ENCODE results near the gene NDUFA13.

The NDUFA13 gene

GRCh38 chr19:19534556-19535265, 18.7 kb downstream of the NDUFA13 start:
- no peak for DNase-seq

DNA sequence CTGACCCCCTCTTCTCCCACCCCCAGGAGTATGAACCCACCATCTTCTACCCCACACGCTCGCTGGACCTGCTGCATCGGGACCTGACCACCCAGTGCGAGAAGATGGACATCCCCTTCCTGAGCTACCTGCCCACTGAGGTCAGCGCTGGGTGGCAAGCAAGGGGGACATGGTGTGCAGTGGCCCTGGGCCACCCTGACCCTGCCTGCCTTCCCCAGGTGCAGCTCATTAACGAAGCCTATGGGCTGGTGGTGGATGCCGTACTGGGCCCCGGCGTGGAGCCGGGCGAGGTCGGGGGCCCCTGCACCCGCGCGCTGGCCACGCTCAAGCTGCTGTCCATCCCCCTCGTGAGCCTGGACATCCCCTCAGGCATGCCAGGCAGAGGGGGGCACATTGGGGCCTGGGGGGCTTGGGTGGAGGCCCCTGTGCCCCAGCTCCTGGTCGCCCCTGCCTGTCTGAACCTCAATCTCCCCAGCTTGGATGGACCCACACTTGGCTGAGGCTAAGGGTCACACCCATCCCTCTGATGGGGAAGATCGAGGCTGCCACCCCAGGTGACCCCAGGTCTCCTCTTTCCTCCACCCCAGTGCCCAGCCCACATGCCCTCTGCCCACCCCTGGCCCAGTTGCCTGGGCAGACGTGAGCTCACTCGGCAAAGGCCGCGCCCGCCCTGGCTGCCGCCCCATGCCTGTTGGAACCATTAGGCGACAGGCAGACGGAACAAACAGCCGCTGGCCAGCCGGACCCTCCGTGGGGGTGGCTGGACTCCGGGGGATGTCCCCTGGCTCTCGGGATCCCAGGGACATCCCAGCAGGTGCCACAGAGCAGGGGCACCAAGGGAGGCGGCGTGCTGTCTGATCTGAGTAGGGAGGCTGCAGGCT, 19.5 kb downstream of the NDUFA13 start:
- no peak for DNase-seq

- DNase-seq = no peak
These were observed 21.3 kb downstream of the NDUFA13 start for GRCh38 chr19:19537075-19538048.

DNA sequence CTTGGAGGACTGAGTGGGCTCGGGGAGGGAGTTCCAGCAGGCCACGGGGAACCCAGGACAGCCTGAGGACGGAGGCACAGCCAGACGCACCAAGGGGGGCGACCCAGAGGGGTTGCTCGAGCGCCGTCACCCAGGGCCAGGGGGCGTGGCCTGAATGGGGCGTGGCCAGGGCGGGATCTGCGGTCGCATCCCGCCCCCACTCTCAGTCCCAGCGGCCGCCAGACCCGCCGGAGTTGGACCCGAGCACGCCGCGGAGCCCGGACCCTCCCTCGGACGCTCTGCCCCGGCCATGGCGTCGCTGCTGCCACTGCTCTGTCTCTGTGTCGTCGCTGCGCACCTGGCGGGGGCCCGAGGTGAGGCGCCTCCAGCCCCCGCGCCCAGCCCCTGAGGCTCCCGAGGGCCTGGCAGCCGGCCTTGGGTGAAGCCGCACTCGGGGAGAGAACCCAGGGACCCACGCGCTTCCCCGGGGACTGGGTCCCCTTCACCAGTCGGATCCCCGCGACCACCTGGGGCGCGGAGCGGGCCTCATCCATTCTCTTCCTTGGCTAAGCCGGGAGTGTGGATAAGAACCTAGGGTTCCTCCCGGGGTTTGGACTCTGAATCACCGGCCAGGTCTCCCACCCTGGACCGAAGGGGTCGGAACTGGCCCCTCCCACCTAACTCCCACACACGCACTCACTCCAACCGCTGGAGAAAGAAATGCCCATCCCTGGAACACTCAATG, 22.2 kb downstream of the NDUFA13 start, which contains the start of gene CILP2:
CILP2 (plus strand) TSS at position 205 of the 724 bp plus-strand sequence; CDS start at position 290, 85 bp downstream.
- no peak for DNase-seq

DNA sequence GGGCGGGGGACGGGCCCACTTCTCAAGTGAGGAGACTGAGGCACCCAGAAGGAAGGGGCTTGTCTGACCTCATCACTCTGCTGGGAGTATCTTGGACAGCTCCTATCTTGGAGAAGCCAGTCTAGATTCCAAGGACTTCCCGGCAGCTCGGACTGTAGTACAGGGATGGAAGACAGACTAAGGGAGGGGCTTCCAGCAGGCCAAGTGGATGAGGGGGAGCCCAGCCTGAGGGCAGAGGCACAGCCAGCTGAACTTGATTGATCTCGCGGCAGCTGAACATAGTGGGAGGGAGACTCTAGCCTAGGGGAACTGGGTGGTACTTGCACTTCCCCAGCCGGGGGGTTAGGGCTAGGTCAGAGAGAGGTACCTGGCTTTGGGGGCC, 22.8 kb downstream of the NDUFA13 start:
- DNase-seq = no peak

DNA sequence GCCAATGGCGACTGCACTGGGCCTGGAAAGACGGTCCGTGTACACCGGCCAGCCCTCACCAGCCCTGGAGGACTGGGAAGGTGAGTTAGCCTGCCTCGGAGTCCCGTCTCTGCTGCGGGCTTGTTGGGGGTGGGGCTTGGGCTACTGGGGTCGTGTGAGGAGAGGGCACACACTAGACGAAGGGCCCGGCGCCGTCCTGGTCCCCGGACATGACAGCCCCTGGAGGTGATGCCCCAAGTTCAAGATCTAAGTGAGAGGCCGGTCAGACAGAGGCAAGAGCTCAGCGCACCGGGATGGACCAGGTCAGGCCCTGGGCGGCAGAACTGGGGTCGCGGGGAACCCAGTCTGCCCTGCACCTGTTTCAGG, 23.7 kb downstream of the NDUFA13 start:
- no peak for DNase-seq

GRCh38 chr19:19540064-19540714, 24.2 kb downstream of the NDUFA13 start:
- peak; percentile 69 for DNase-seq

- DNase-seq = no peak
These were observed 24.9 kb downstream of the NDUFA13 start for GRCh38 chr19:19540715-19541515.

- DNase-seq = no peak
These were observed 25.6 kb downstream of the NDUFA13 start for GRCh38 chr19:19541616-19542015.

DNA sequence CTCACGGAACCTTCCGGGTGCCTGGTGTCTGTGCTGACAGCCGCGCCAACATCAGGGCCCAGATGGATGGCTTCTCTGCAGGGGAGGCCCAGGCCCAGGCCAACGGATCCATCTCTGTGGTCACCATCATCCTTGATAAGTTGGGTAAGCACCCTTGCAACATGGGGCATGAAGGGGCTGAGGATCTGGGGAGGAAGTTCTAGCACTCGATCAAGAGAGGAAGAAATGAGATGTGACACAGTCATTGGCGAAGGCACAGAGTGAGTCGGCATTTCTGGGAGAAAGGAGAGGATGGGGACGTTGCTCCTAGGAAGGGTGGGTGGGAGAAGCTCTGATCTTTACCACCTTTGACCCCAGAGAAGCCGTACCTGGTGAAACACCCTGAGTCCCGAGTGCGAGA, 26.5 kb downstream of the NDUFA13 start:
- no peak for DNase-seq

DNA sequence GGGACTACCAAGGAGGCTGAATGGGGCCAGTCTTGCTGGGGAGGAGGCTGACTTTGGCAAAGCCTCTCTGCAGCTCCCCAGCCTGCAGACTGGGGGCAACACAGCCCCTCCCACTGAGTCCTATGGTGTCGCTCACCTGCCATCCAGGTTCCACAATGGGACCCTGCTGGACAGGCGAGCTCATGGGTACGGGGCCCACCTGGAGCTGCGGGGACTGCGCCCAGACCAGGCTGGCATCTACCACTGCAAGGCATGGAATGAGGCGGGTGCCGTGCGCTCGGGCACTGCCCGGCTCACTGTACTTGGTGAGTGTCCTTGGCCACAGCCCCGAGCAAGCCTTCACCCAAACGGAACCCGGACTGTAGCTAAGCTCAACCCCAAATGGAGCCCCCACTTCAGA, 27.1 kb downstream of the NDUFA13 start:
- no peak for DNase-seq

GRCh38 chr19:19543640-19544039, 27.6 kb downstream of the NDUFA13 start:
- DNase-seq = no peak

- DNase-seq = no peak
These were observed 28.4 kb downstream of the NDUFA13 start for GRCh38 chr19:19544257-19544953.

DNA sequence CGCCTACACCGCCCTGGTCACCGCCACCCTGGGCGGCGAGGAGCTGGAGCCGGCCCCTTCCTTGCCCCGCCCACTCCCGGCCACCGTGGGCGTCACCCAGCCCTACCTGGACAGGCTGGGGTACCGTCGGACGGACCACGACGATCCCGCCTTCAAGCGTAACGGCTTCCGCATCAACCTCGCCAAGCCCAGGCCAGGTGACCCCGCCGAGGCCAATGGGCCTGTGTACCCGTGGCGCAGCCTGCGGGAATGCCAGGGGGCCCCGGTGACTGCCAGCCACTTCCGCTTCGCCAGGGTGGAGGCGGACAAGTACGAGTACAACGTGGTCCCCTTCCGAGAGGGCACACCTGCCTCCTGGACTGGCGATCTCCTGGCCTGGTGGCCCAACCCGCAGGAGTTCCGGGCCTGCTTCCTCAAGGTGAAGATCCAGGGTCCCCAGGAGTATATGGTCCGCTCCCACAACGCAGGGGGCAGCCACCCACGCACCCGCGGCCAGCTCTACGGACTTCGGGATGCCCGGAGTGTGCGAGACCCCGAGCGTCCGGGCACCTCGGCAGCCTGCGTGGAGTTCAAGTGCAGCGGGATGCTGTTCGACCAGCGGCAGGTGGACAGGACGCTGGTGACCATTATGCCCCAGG, 29.0 kb downstream of the NDUFA13 start:
- no peak for DNase-seq

DNA sequence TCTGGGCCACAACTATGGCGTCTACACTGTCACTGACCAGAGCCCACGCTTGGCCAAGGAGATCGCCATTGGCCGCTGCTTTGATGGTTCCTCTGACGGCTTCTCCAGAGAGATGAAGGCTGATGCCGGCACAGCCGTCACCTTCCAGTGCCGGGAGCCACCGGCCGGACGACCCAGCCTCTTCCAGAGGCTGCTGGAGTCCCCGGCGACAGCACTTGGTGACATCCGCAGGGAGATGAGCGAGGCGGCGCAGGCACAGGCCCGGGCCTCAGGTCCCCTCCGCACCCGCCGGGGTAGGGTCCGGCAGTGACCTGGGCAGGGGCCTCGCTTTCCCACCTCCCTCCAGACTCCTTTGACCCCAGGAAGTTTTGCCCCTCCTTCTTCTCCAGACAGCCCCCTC, 29.7 kb downstream of the NDUFA13 start:
- no peak for DNase-seq

DNA sequence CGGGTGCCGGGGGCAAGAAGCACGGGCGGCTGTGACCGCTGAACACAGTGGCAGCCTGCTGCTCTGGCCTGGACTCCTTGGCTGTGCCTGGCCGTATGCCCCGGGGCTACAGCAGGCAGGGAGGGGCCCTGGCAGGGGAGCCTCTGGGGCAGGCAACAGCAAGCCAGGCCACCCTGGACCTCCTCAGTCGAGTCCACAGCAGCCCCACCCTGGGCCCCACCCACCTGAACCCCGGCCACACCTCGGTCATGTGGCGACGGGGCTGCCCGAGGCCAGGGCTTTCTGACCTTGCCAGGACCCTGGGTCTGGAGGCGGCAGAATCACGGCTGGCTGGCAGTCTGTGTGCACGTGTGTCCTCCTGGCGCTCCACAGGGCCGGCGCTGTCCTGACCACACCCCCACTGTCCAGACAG, 30.7 kb downstream of the NDUFA13 start:
- DNase-seq = no peak

DNA sequence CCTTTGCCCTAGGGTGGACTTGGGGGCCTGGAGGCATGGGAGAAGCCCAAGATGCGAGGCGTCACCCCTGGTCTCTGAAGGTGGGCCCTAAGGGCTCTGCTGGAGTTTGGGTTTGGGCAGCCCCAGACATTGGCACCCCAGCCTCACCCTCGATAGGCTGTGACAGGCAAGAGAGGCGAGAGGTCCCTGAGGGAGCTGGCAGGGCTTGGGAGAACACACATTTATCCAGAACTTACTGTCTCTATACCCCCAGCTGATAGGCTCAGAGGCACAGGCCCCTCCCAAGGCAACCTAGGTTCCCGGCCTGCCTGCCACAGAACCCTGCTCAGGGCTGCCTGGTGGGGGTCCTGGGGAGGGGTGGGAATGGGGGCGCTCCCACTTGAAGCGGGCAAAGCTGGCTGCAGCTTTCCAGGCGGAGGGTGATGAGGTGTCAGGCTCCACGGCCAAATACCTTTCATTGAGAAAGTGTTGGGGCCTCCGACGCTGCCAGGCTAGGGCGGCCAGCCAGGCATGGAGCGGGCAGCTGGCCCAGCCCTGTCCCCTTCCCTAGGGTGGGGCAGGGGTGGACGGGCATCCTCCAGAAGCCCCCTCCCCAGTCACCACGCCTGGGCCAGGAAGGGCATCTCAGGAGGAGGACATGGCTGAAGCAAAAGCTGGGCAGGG, 31.8 kb downstream of the NDUFA13 start:
- no peak for DNase-seq

DNA sequence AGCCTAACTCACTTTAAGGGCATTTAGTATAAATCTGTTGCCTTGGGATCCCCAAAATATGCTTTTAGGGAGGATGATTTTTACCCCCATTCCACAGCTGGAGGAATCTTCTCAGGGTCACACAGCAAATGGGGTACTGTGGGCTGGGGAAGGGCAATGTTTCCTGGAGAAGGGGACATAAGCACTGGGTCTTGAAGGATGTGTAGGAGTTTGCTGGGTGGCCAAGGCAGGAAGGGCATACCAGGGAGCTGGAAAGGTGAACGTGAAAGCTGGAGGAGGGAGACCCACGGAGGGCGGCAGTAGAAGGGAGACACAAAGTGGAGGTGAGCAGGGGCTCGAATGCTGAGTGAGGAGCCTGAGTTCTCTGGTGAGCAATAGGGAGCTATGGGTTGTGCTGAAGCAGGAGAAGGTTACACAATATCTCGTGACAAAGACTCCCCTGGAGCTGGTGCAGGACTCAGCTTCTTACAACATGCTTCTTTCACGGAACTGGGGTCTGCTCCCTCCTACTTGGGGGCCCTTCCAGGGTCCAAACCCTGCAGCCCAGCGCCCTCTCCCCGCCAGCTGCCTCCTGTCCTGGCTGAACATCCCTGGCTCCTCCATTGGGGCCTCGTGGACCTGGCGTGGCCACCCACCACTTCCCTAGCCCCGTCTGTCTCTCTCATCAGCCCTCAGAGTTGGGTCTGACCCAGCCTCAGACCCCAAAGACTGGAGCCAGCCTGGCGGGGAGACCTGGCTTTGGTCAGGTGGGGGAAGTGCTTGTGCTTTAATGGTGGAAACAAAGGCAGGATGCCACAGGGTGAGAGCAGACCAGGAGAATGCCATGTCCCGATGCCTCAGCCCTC, 33.1 kb downstream of the NDUFA13 start:
- DNase-seq = no peak

Measured in fibroblast of skin of abdomen (primary cell).